GM12878 (cell line): ENCODE data around the gene SLC24A4. TPM values are rescaled to one million over a fixed set of nuclear protein-coding genes. Genes with fewer than 3 reads are reported as not detected.

Source experiments
- ATAC-seq: fragments of 200-7000 bp; cut with Tn5 transposase; 3 replicates; pipeline ENCODE4 v1.9.1; 2020; ENCODE audit warnings: mild to moderate bottlenecking, moderate library complexity
- BruUV-seq: library from RNA; stranded (reverse); fragments of 400-500 nt; replicated peaks from 2 replicates; lab custom pipeline; 2021; lab: Mats Ljungman, UMichigan
- CTCF ChIA-PET: fragments of 300-600 bp; sonication (Branson Sonifier 250); formaldehyde crosslinking; extraction: SDS; loops from one replicate; lab custom pipeline; 2021; ENCODE audit warnings: inconsistent platforms; lab: Yijun Ruan, JAX
- POLR2A ChIA-PET: fragments of 350-600 bp; formaldehyde crosslinking; extraction: SDS; loops from one replicate; lab custom pipeline; 2021; ENCODE audit warnings: inconsistent platforms; lab: Charles Lee
- RAD21 ChIA-PET: fragments of 300-600 bp; sonication (Branson Sonifier 250); formaldehyde crosslinking; loops from one replicate; lab custom pipeline; 2023; ENCODE audit warnings: antibody characterized with exemption; ENCODE audit not compliant: unreplicated experiment; lab: Charles Lee
- SMC1A ChIA-PET: fragments of 300-600 bp; sonication (Branson Sonifier 250); formaldehyde crosslinking; loops from one replicate; lab custom pipeline; 2023; ENCODE audit not compliant: unreplicated experiment, uncharacterized antibody; lab: Charles Lee
- DNase-seq: peaks from one replicate; pipeline ENCODE4 v3.0.0-alpha.2; 2011; ENCODE audit warnings: low read depth, low spot score
- FAIRE-seq: peaks from 3 replicates; lab custom pipeline; 2011; peaks lifted over from hg19 to GRCh38; lab: Jason Lieb, UNC
- H2AFZ ChIP-seq: 2 replicates; pipeline ENCODE4 v1.6.0; 2011; ENCODE audit warnings: low read depth, low read length, control low read depth; ENCODE audit not compliant: control insufficient read depth
- H3K27ac ChIP-seq: 2 replicates; pipeline ENCODE4 v1.5.1; 2011; ENCODE audit warnings: control low read depth; ENCODE audit not compliant: control insufficient read depth, insufficient read depth
- H3K27me3 ChIP-seq, 2 experiments: replicated peaks in 1 of 2; 2 replicates each; pipeline versions ENCODE4 v1.6.0 to v1.6.1; 2011; ENCODE audit warnings: low read length in 1 of 2; ENCODE audit not compliant: control insufficient read depth in 2 of 2, insufficient read depth in 2 of 2
- H3K36me3 ChIP-seq, 2 experiments: 2 replicates each; pipeline ENCODE4 v1.5.1; 2011; ENCODE audit warnings: low read length in 1 of 2; ENCODE audit not compliant: control insufficient read depth in 2 of 2, insufficient read depth in 2 of 2
- H3K4me1 ChIP-seq: 2 replicates; pipeline ENCODE4 v1.6.1; 2011; ENCODE audit warnings: mild to moderate bottlenecking, low read length, moderate library complexity, mixed read lengths; ENCODE audit not compliant: control insufficient read depth, insufficient read depth
- H3K4me2 ChIP-seq: 2 replicates; pipeline ENCODE4 v1.6.0; 2011; ENCODE audit warnings: control low read depth; ENCODE audit not compliant: control insufficient read depth, insufficient read depth
- H3K4me3 ChIP-seq: fragments of 200-600 bp; sonication (generic); 2 replicates; pipeline ENCODE4 v1.5.1; 2016
- H3K79me2 ChIP-seq: 2 replicates; pipeline ENCODE4 v1.6.0; 2011; ENCODE audit warnings: low read length; ENCODE audit not compliant: control insufficient read depth, insufficient read depth
- H3K9ac ChIP-seq: 2 replicates; pipeline ENCODE4 v1.8.0; 2011; ENCODE audit warnings: low read length, control low read depth, mixed read lengths; ENCODE audit not compliant: control insufficient read depth, insufficient read depth
- H3K9me3 ChIP-seq: replicated peaks from 3 replicates; pipeline ENCODE4 v1.5.1; 2011; ENCODE audit warnings: mild to moderate bottlenecking, low read length; ENCODE audit not compliant: control insufficient read depth, insufficient read depth
- H4K20me1 ChIP-seq: 2 replicates; pipeline ENCODE4 v1.6.0; 2011; ENCODE audit not compliant: control insufficient read depth, insufficient read depth
- MLLT1 ChIP-seq: fragments of 450-650 bp; IDR thresholded peaks from 2 replicates; pipeline ENCODE4 v1.6.1; 2016; ENCODE audit warnings: mild to moderate bottlenecking
- RELA ChIP-seq: fragments of 450-650 bp; IDR thresholded peaks from 2 replicates; pipeline ENCODE4 v1.8.0; 2014; ENCODE audit warnings: borderline replicate concordance; ENCODE audit not compliant: partially characterized antibody
- RFX5 ChIP-seq: IDR thresholded peaks from 2 replicates; pipeline ENCODE4 v1.6.1; 2011; ENCODE audit warnings: low read depth, low read length, improper control_type of control experiment
- TCF12 ChIP-seq: IDR thresholded peaks from 2 replicates; pipeline ENCODE4 v1.6.1; 2011; ENCODE audit warnings: low read depth, mild to moderate bottlenecking, low read length
- ZNF217 ChIP-seq: fragments of 450-650 bp; IDR thresholded peaks from 2 replicates; pipeline ENCODE4 v1.6.1; 2017; ENCODE audit warnings: antibody characterized with exemption, mild to moderate bottlenecking
- ZNF592 ChIP-seq: fragments of 450-650 bp; IDR thresholded peaks from 2 replicates; pipeline ENCODE4 v1.6.1; 2017; ENCODE audit warnings: mild to moderate bottlenecking, moderate library complexity
- WGBS: methylation state at CpG from one replicate; pipeline ENCODE4 v1.1.6; 2016; ENCODE audit warnings: low lambda C conversion rate; ENCODE audit not compliant: insufficient replicate concordance, insufficient coverage; ENCODE audit errors: missing lambda C conversion rate; 5-methylcytosine and 5-hydroxymethylcytosine counted together
- in situ Hi-C: fragments of 300-500 bp; cut with MboI; formaldehyde crosslinking; loops from 9 replicates; pipeline ENCODE4 v1.14.3; 2018; ENCODE audit warnings: mixed read lengths
- intact Hi-C: fragments of 100-400 bp; cut with micrococcal nuclease; formaldehyde crosslinking; loops from one replicate; pipeline ENCODE4 v1.14.2; 2022; ENCODE audit not compliant: unreplicated experiment
- polyA plus RNA-seq, 11 experiments: library from polyadenylated mRNA; depleted of rRNA in 4 of 11; unstranded in 6 of 11; stranded (reverse) in 5 of 11; fragments of >200 nt; fragmentation: Nextera tagmentation in 4 of 11; fragmentation: Illumina TruSeq in 1 of 11; extraction: Ambion mirVana in 4 of 11; extraction: Trizol in 1 of 11; gene quantifications; 1 replicate in 1 of 11; 2 replicates in 10 of 11; pipeline versions ENCODE4 v1.2.1 to v1.2.3, GENCODE V29; 2011 to 2016; ENCODE audit warnings: inconsistent platforms in 2 of 11, missing spikeins in 2 of 11, low read depth in 1 of 11
- total RNA-seq, 4 experiments: library from RNA; depleted of rRNA in 3 of 4; stranded (reverse); fragments of >200 nt in 3 of 4; fragmentation: Illumina TruSeq in 1 of 4; extraction: Trizol in 1 of 4; gene quantifications; 2 replicates each; pipeline versions ENCODE4 v1.2.1 to v1.2.3, GENCODE V29; 2013 to 2021
- TF ChIP-seq, protein P1 (sequence below), 3 experiments: IDR thresholded peaks in 2 of 3; conservative IDR thresholded peaks in 1 of 3; 2 replicates each; pipeline ENCODE4 v1.5.1; 2011; ENCODE audit warnings: low read depth in 3 of 3, low read length in 3 of 3, mild to moderate bottlenecking in 3 of 3, control low read depth in 2 of 3, moderate library complexity in 2 of 3, inconsistent platforms in 1 of 3, mixed read lengths in 1 of 3; ENCODE audit not compliant: control insufficient read depth in 2 of 3, insufficient read depth in 1 of 3; ENCODE audit errors: extremely low read depth in 1 of 3

SLC24A4 gene
- total and polyA plus RNA-seq, 10 of the 15 experiments (the other 5 are each of a cell fraction or from before 2014, with no cell fraction given), result under 0.01 to 0.46 (median 0.04) TPM; not detected in 5

GRCh38 chr14:92459030-92459949 lies 136.3 kb downstream of the SLC24A4 start (continued):
- no peak for TF ChIP-seq ZNF592
- TF ChIP-seq TCF12, result no peak

DNA sequence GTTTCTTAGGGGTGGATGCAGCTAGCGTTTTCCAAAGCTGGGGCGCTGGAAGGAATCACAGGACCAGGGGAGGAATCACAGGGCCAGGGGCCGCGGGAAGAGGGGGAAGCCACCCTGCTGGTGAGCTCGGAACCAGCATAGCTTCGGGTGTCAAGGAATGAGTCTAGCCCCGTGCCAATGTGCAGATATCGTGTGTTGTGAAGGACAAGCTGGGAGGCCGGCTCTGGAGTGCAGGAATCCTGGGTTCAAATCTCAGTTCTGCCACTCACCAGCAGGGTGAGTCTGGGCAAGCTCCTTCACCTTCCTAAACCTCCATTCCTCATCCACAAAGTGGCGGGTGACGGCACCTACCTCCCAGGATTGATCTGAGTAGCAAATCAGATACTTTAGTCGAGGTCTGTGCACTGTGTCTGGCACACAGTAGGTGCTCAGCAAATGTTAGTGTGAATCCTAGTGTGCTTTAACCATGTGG lies 137.0 kb downstream of the SLC24A4 start:
- ChIA-PET POLR2A (interaction anchor here (0.7 to 2.0 kb wide), 4 partner anchors 25 to 221 kb away, joined by 3 to 6 read pairs (median 4); no protein-coding TSS in a partner anchor), RAD21 (interaction anchor here (0.7 to 2.7 kb wide), 12 partner anchors 22 to 338 kb away, joined by 3 to 14 read pairs (median 4); partner anchors contain the start of genes CPSF2 and NDUFB1), SMC1A (interaction anchor here (1.6 to 2.7 kb wide), 5 partner anchors 14 to 200 kb away, joined by 3 to 10 read pairs (median 6); no protein-coding TSS in a partner anchor), CTCF (interaction anchor here (0.6 to 3.9 kb wide), 7 partner anchors 14 to 562 kb away, joined by 3 to 26 read pairs (median 3); no protein-coding TSS in a partner anchor)
- Histone ChIP-seq H3K9me3 (no peaks in the 10 kb centered on the region), H3K9ac (no peak overlapping the region), H3K4me2 (no peak overlapping the region), H3K27ac (no peak overlapping the region), H3K79me2 (no peaks in the 10 kb centered on the region), H4K20me1 (no peaks in the 10 kb centered on the region), H2AFZ (no peak overlapping the region), H3K27me3 (no peaks in the 10 kb centered on the region), H3K4me3 (no peak overlapping the region), H3K4me1 (peaks cover 16% of the 10 kb centered on the region), H3K36me3 (no peaks in the 10 kb centered on the region)
- FAIRE-seq, result no peak
- intact Hi-C loops (loop anchor here (2.0 to 5.0 kb wide), 3 partner anchors 221 to 368 kb away; no protein-coding TSS in a partner anchor), in situ Hi-C loops (no loop called here)
- TF ChIP-seq RELA (no peak), ZNF217 (no peak), MLLT1 (0 out of 2 replicates have a peak, but pooled peaks have one; percentile 16), RFX5 (no peak)
- TF ChIP-seq, protein P1, sequence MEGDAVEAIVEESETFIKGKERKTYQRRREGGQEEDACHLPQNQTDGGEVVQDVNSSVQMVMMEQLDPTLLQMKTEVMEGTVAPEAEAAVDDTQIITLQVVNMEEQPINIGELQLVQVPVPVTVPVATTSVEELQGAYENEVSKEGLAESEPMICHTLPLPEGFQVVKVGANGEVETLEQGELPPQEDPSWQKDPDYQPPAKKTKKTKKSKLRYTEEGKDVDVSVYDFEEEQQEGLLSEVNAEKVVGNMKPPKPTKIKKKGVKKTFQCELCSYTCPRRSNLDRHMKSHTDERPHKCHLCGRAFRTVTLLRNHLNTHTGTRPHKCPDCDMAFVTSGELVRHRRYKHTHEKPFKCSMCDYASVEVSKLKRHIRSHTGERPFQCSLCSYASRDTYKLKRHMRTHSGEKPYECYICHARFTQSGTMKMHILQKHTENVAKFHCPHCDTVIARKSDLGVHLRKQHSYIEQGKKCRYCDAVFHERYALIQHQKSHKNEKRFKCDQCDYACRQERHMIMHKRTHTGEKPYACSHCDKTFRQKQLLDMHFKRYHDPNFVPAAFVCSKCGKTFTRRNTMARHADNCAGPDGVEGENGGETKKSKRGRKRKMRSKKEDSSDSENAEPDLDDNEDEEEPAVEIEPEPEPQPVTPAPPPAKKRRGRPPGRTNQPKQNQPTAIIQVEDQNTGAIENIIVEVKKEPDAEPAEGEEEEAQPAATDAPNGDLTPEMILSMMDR (IDR thresholded peaks at IDR 0.05 in 2 of 3, conservative IDR thresholded peaks at IDR 0.05 in 1 of 3; ENCODE audit: control insufficient read depth in 2 of 3, extremely low read depth in 1 of 3, insufficient read depth in 1 of 3, low read depth in 3 of 3, low read length in 3 of 3), result 0 out of 6 replicates have a peak, but pooled peaks of 1 of the 3 experiments have one; percentile 3
- ATAC-seq, result no peak
- DNase-seq, result no peak
- no TSS peak for BruUV-seq
- 76% methylated on average over 11 of the region's 12 CpGs for WGBS
